ENCODE results near the gene POLQ.
"Not testable (repeated sequence)": the region's sequence is repeated elsewhere in the genome, so short reads cannot be mapped to it uniquely, and the experiment has no call there.

POLQ gene

GRCh38 chr3:121467085-121467484 is 78.7 kb downstream of the POLQ start:
- no peak for TF ChIP-seq CTCF (conservative IDR thresholded peaks at IDR 0.05)

GRCh38 chr3:121463745-121464144 is 82.0 kb downstream of the POLQ start:
- no peak for TF ChIP-seq CTCF (conservative IDR thresholded peaks at IDR 0.05)
- no peak overlapping the region for H3K27ac ChIP-seq

More at GRCh38 chr3:121467085-121467484, 78.7 kb downstream of the POLQ start:
- no peak overlapping the region for H3K27ac ChIP-seq

GRCh38 chr3:121462565-121462964 is 83.2 kb downstream of the POLQ start:
- no peak overlapping the region for H3K27ac ChIP-seq
- TF ChIP-seq CTCF (conservative IDR thresholded peaks at IDR 0.05), result no peak

GRCh38 chr3:121451752-121452151 is 94.0 kb downstream of the POLQ start:
- H3K27ac ChIP-seq, result not testable (repeated sequence)

GRCh38 chr3:121443456-121443855 is 102.3 kb downstream of the POLQ start:
- no peak for TF ChIP-seq CTCF (conservative IDR thresholded peaks at IDR 0.05)
- no peak overlapping the region for H3K27ac ChIP-seq

GRCh38 chr3:121436641-121437040 is 109.1 kb downstream of the POLQ start:
- peak overlapping the region; percentile 15; the same call in 1 of the 2 replicates for H3K27ac ChIP-seq
- no peak for TF ChIP-seq CTCF (conservative IDR thresholded peaks at IDR 0.05)

- no peak for TF ChIP-seq CTCF (conservative IDR thresholded peaks at IDR 0.05)
- H3K27ac ChIP-seq, result peak overlapping the region; percentile 15; the same call in 1 of the 2 replicates
These were observed 109.7 kb downstream of the POLQ start for GRCh38 chr3:121436074-121436473.

- TF ChIP-seq CTCF (conservative IDR thresholded peaks at IDR 0.05), result no peak
- peak overlapping the region; percentile 6; the same call in 1 of the 2 replicates for H3K27ac ChIP-seq
These were observed 113.9 kb downstream of the POLQ start for GRCh38 chr3:121431726-121432517.
